ENCODE measurements around the gene CDH23.

The CDH23 gene

DNA sequence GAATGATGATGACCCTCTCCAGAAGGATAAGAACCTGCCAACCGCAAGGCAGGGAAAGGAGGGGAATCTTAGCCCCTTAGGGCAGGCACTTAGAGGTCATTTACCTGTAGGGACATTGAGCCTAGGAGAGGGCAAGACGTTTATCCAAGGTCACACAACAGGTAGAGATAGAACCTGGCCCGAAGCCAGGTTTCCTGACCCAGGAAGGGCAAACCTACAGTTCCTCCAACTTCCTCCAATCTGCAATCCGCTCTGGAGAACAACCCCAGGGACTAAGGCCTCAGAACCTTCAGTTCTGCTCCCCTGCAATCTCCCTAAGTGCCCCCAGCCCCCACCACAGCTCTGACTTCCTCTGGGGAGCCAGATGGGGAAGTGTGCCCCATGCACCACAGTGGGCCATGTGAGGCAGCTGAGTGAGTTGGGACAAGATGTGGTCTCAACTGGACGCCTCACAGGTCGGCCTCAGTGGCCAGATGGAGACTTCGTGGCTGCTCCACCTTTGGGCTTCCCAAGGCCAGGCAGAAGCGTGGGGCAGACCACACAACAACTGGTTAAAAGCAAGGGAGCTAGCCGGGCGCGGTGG is 455.7 kb downstream of the CDH23 start:
- H3K27me3 ChIP-seq (ENCODE audit: control insufficient read depth, insufficient read depth, low read length, poor library complexity, severe bottlenecking), result no peaks in the 10 kb centered on the region
- no peak overlapping the region for H3K27ac ChIP-seq (ENCODE audit: insufficient read depth, low read depth, low read length, poor library complexity, severe bottlenecking)
- H3K9me3 ChIP-seq (ENCODE audit: control insufficient read depth, low read length), result no peaks in the 10 kb centered on the region
- 95% methylated on average over 11 of the region's 11 CpGs for WGBS, 2 experiments
- no peaks in the 10 kb centered on the region for H3K36me3 ChIP-seq (ENCODE audit: control insufficient read depth, insufficient read depth, low read length)
- H3K4me3 ChIP-seq (ENCODE audit: insufficient read depth, low read depth, low read length), result no peak overlapping the region
- H3K4me1 ChIP-seq (ENCODE audit: control insufficient read depth, insufficient read depth, low read length), result peaks cover 14% of the 10 kb centered on the region

DNA sequence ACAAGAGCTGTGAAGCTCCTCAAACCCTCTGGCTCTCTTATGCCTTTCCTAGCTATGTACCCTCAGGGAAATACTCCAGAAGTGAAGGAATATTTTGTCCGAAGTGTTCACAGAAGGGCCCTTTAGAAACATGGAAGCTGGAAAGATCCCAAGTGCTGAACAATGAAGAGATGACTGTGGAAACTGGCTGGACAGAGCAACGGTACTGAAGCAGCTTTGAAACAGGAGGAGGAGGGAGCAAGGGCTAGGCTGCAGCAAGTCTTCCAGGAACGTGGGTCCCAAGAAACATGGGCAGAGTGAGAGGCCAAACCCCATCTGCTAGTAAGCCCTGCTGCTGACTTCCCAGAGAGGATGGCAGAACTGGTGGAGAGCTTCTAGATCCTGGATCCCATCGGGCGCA is 457.3 kb downstream of the CDH23 start:
- Histone ChIP-seq H3K9me3 (ENCODE audit: control insufficient read depth, low read length) (no peaks in the 10 kb centered on the region), H3K4me3 (ENCODE audit: insufficient read depth, low read depth, low read length) (no peak overlapping the region), H3K27me3 (ENCODE audit: control insufficient read depth, insufficient read depth, low read length, poor library complexity, severe bottlenecking) (no peaks in the 10 kb centered on the region), H3K36me3 (ENCODE audit: control insufficient read depth, insufficient read depth, low read length) (no peaks in the 10 kb centered on the region), H3K4me1 (ENCODE audit: control insufficient read depth, insufficient read depth, low read length) (peaks cover 4% of the 10 kb centered on the region), H3K27ac (ENCODE audit: insufficient read depth, low read depth, low read length, poor library complexity, severe bottlenecking) (no peak overlapping the region)
- 80 to 83% methylated on average over 5 of the region's 5 CpGs for WGBS, 2 experiments

DNA sequence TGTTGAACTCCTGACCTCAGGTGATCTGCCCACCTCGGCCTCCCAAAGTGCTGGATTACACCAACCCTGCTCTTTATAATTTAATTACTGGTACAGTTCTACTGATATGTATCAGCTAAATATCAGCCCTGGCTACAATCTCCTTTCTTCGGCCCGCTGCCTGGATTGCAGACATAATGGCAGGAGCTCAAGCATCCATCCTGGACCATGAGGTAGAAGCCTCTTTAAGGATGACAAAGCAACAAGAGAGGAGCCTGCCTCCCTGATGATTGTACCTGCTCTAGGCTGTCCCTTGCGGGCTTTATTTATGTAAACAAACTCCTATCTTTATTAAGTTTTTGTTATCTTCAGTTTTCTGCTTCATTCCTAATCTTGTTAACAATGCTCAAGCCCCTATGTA is 459.9 kb downstream of the CDH23 start:
- Histone ChIP-seq H3K9me3 (ENCODE audit: control insufficient read depth, low read length) (no peaks in the 10 kb centered on the region), H3K27ac (ENCODE audit: insufficient read depth, low read depth, low read length, poor library complexity, severe bottlenecking) (no peak overlapping the region), H3K4me1 (ENCODE audit: control insufficient read depth, insufficient read depth, low read length) (peaks cover 4% of the 10 kb centered on the region), H3K27me3 (ENCODE audit: control insufficient read depth, insufficient read depth, low read length, poor library complexity, severe bottlenecking) (no peaks in the 10 kb centered on the region), H3K4me3 (ENCODE audit: insufficient read depth, low read depth, low read length) (no peak overlapping the region), H3K36me3 (ENCODE audit: control insufficient read depth, insufficient read depth, low read length) (no peaks in the 10 kb centered on the region)
- WGBS, 2 experiments, result 92 to 97% methylated on average over 4 of the region's 4 CpGs

DNA sequence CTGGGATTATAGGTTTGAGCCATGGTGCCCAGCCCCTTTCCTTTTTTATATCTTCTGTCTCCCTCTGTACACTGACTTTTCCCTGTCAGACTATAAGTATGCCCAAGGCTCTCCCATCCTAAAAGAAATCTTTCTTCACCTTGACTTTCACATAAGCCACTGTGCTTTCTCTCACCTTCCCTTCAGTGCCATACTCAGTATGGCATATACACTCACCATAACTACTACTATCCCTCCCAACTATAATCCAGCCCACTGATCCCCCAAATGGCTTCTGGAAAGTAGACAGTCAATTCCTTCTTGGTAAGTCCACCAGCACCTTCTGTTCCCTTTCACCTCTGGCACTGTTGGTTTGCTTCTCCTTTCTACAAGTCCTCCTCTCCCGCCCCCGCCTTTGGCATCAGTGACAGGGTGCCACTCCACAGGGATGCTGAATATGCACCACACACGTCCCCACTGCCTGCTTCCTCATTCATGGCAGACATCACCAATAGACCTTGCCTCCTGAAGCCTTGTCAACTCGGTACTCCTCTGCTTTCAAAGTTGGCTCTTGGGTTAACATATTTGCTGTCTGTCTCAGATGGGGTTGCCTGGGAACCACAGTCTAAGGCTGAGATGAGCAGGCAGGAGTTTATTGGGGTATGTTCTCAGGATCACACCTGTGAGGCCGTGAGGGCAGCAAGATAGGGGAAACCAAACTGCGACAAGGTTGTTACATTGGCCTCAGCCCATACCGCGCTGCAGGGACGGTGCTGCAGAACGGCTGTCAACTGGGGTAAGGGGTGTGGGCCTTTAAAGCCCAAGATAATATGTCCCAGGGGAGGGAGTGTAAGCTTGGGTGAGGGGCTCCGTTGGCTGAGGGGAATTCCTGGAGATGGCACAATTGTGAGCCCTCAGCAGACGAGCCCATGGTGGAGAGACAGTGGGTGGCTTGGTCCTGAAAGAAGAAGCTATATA is 461.5 kb downstream of the CDH23 start:
- Histone ChIP-seq H3K4me1 (ENCODE audit: control insufficient read depth, insufficient read depth, low read length) (peaks cover 4% of the 10 kb centered on the region), H3K36me3 (ENCODE audit: control insufficient read depth, insufficient read depth, low read length) (no peaks in the 10 kb centered on the region), H3K9me3 (ENCODE audit: control insufficient read depth, low read length) (no peaks in the 10 kb centered on the region), H3K27ac (ENCODE audit: insufficient read depth, low read depth, low read length, poor library complexity, severe bottlenecking) (no peak overlapping the region), H3K27me3 (ENCODE audit: control insufficient read depth, insufficient read depth, low read length, poor library complexity, severe bottlenecking) (no peaks in the 10 kb centered on the region), H3K4me3 (ENCODE audit: insufficient read depth, low read depth, low read length) (no peak overlapping the region)
- 90% methylated on average over 12 of the region's 12 CpGs for WGBS, 2 experiments

DNA sequence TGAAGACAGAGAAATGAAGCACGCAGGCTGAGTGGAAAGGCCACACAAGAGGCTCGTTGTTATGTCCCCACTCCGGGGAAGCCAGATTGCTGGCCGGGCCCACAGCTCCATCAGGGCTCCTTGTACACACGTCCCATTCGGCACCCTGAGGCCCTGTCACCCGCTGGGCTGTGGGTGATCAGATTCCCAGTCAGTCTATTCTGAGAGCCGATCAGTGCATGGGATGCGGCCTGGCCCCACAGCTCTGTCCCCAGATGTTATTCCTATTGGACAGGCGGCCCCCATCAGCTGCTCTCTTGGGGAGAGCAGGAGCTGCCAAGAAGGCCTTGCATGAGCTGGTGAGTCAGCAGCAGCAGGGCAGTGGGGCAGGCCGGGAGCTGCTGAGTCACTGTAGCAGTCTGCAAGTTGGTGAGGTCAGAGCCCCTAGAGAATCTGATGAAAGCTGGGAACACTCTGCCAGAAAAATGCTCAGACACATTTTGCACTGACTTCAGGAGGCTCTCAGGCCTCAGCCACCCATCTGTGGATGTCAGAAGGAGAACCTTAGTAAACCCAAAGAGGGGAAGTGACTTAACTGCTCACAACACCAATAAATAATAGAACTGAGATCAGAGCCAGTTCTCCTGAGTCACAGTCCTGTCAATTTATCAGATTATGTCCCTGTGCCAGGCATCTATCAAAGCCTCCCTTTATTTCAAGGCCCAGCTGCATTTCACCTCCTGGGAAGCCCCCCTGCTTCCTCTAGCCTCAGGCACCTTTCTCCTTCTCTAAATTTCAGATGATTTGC is 463.7 kb downstream of the CDH23 start:
- WGBS, 2 experiments, result 79 to 80% methylated on average over 11 of the region's 11 CpGs
- Histone ChIP-seq H3K27ac (ENCODE audit: insufficient read depth, low read depth, low read length, poor library complexity, severe bottlenecking) (peak overlapping the region; percentile 78), H3K27me3 (ENCODE audit: control insufficient read depth, insufficient read depth, low read length, poor library complexity, severe bottlenecking) (no peaks in the 10 kb centered on the region), H3K9me3 (ENCODE audit: control insufficient read depth, low read length) (no peaks in the 10 kb centered on the region), H3K36me3 (ENCODE audit: control insufficient read depth, insufficient read depth, low read length) (no peaks in the 10 kb centered on the region), H3K4me3 (ENCODE audit: insufficient read depth, low read depth, low read length) (no peak overlapping the region), H3K4me1 (ENCODE audit: control insufficient read depth, insufficient read depth, low read length) (peaks cover 4% of the 10 kb centered on the region)

DNA sequence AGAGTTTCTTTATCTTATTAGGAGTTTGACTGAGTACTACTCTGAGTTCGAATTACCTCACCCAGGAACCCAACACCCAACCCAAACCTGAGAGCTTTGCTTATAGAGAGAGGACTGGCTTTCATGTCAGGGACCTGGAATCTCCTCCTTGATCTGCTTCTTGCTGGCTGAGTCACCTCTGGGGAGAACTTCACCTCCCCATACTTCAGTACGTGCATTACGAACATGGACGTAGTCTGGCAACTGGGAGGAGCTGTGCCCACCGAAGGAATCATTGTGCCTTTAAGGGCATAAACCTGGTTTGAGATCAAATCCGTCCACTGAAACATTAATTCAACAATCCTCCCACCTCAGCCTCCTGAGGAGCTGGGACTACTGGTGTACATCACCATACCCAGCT is 466.5 kb downstream of the CDH23 start:
- 94 to 97% methylated on average over 6 of the region's 6 CpGs for WGBS, 2 experiments
- Histone ChIP-seq H3K27ac (ENCODE audit: insufficient read depth, low read depth, low read length, poor library complexity, severe bottlenecking) (no peak overlapping the region), H3K27me3 (ENCODE audit: control insufficient read depth, insufficient read depth, low read length, poor library complexity, severe bottlenecking) (no peaks in the 10 kb centered on the region)

DNA sequence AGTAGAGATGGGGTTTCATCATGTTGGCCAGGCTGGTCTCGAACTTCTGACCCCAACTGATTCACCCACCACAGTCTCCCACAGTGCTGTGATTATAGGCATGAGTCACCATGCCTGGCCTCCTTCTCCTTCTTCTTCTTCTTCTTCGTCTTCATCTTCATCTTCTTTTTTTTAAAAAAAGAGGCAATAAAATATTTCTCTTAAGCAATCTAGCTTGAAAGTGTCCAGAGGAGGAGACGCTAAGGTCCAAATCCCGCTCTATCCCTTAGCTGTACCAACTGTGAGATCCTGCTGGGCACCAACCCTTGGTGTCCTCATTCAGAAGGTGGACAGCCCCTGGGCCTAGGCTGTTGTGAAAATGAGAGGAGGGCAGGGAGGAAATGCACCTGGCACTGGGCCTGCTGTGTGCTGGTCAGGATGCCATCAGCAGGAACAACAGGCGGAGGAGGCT is 468.2 kb downstream of the CDH23 start:
- Histone ChIP-seq H3K4me3 (ENCODE audit: insufficient read depth, low read depth, low read length) (no peak overlapping the region), H3K9me3 (ENCODE audit: control insufficient read depth, low read length) (no peaks in the 10 kb centered on the region), H3K27ac (ENCODE audit: insufficient read depth, low read depth, low read length, poor library complexity, severe bottlenecking) (no peak overlapping the region), H3K4me1 (ENCODE audit: control insufficient read depth, insufficient read depth, low read length) (peaks cover 4% of the 10 kb centered on the region), H3K36me3 (ENCODE audit: control insufficient read depth, insufficient read depth, low read length) (no peaks in the 10 kb centered on the region), H3K27me3 (ENCODE audit: control insufficient read depth, insufficient read depth, low read length, poor library complexity, severe bottlenecking) (no peaks in the 10 kb centered on the region)
- 93 to 94% methylated on average over 5 of the region's 5 CpGs for WGBS, 2 experiments

More for the DNA sequence above, 466.5 kb downstream of the CDH23 start:
- H3K36me3 ChIP-seq (ENCODE audit: control insufficient read depth, insufficient read depth, low read length), result no peaks in the 10 kb centered on the region
- H3K4me1 ChIP-seq (ENCODE audit: control insufficient read depth, insufficient read depth, low read length), result peaks cover 4% of the 10 kb centered on the region
- H3K9me3 ChIP-seq (ENCODE audit: control insufficient read depth, low read length), result no peaks in the 10 kb centered on the region
- H3K4me3 ChIP-seq (ENCODE audit: insufficient read depth, low read depth, low read length), result no peak overlapping the region

Data from ectodermal cell (in vitro differentiated cells).